Renal cortex interstitium (tissue), 15 donors: ENCODE results near the gene CRYBG2. TPM values are rescaled to one million over a fixed set of nuclear protein-coding genes. Genes with fewer than 3 reads are reported as not detected.
A peak's percentile ranks its signal among the peaks of the same experiment; 100 is the strongest.
"Not testable (repeated sequence)": the region's sequence is repeated elsewhere in the genome, so short reads cannot be mapped to it uniquely, and the experiment has no call there.

Experiments
- DNase-seq, 11 donors: peaks; one replicate each; pipeline ENCODE4 v3.0.0-alpha.2; 2013; ENCODE audit warnings: low read depth in 9 of 11, low spot score in 4 of 11; ENCODE audit errors: extremely low read depth in 1 of 11
- long read RNA-seq, 16 experiments: transcript quantifications; one replicate each; lab custom pipeline, GENCODE V29; 2026
- polyA plus RNA-seq, 3 donors: library from polyadenylated mRNA; unstranded; fragments of 120-200 nt; gene quantifications; one replicate each; pipeline ENCODE4 v1.2.1, GENCODE V29; 2013; ENCODE audit not compliant: insufficient read length in 3 of 3

CRYBG2 gene
- 1 to 10 TPM in 2 of 3 donors, under 1 TPM in 1; 0.87 to 1.4 (median 1.1) TPM for polyA plus RNA-seq
- long read RNA-seq, donor 1, result 0 reads
- long read RNA-seq, donor 2, result 0 reads
- long read RNA-seq, donor 3, result 0 reads
- long read RNA-seq, donor 4, result 0 reads
- long read RNA-seq, donor 5, result 0 reads
- long read RNA-seq, donor 6, result 0 reads
- long read RNA-seq, donor 7, result 0 reads
- long read RNA-seq, donor 8, result 0 reads
- long read RNA-seq, donor 9, result 0 reads
- long read RNA-seq, donor 10, partial matches to known transcripts, result 5 of 5 reads
- long read RNA-seq, donor 10, other reads (novel, unspliced or antisense), result 0 of 5 reads
- long read RNA-seq, donor 11, result 0 reads
- long read RNA-seq, donor 12, result 0 reads
- long read RNA-seq, donor 13, result 0 reads
- long read RNA-seq, donor 14, result 0 reads
- long read RNA-seq, donor 15, result 0 reads
- long read RNA-seq, donor 16, result 0 reads

- peak in 1 of 11 donors; percentile 28 for DNase-seq
These were observed at the start of gene CRYBG2 for GRCh38 chr1:26353976-26354820. Gene CRYBG2 (minus strand): TSS chr1:26354130. CDS start chr1:26346657, 7,473 bp downstream.

- no peak for DNase-seq
These were observed 49.7 kb upstream of the CRYBG2 start for GRCh38 chr1:26403656-26404055.

- no peak for DNase-seq
These were observed 48.0 kb upstream of the CRYBG2 start for GRCh38 chr1:26401891-26402290.

GRCh38 chr1:26399034-26399433 is 45.1 kb upstream of the CRYBG2 start:
- no peak for DNase-seq

- no peak for DNase-seq
These were observed 41.8 kb upstream of the CRYBG2 start for GRCh38 chr1:26395754-26396153.

GRCh38 chr1:26391450-26391849 is 37.5 kb upstream of the CRYBG2 start:
- no peak for DNase-seq

- no peak for DNase-seq
These were observed 35.8 kb upstream of the CRYBG2 start for GRCh38 chr1:26389604-26390247.

GRCh38 chr1:26388791-26389445 is 35.0 kb upstream of the CRYBG2 start:
- no peak for DNase-seq

GRCh38 chr1:26387447-26387846 is 33.5 kb upstream of the CRYBG2 start:
- no peak for DNase-seq

- not testable (repeated sequence) for DNase-seq
These were observed 31.1 kb upstream of the CRYBG2 start for GRCh38 chr1:26385063-26385462.

- no peak for DNase-seq
These were observed 30.1 kb upstream of the CRYBG2 start for GRCh38 chr1:26384076-26384475.

- DNase-seq, result no peak
These were observed 24.9 kb upstream of the CRYBG2 start for GRCh38 chr1:26378879-26379251.

GRCh38 chr1:26378088-26378878 is 24.4 kb upstream of the CRYBG2 start:
- no peak for DNase-seq

GRCh38 chr1:26376050-26376449 is 22.1 kb upstream of the CRYBG2 start:
- no peak for DNase-seq

GRCh38 chr1:26375081-26375480 is 21.2 kb upstream of the CRYBG2 start:
- DNase-seq, result no peak

- DNase-seq, result not testable (repeated sequence)
These were observed 20.4 kb upstream of the CRYBG2 start for GRCh38 chr1:26374361-26374760.

GRCh38 chr1:26373789-26374188 is 19.9 kb upstream of the CRYBG2 start:
- DNase-seq, result no peak

- no peak for DNase-seq
These were observed 19.4 kb upstream of the CRYBG2 start for GRCh38 chr1:26373281-26373680.
